ENCODE measurements around the gene ARID4A. TPM values are rescaled to one million over a fixed set of nuclear protein-coding genes. Genes with fewer than 3 reads are reported as not detected.

ARID4A gene
- total and polyA plus RNA-seq, 3 donors from 2014 or later: 3.1 to 29.3 (median 26.9) TPM

GRCh38 chr14:58305730-58306129, 7.4 kb downstream of the ARID4A start:
- no peaks in the 10 kb centered on the region for H3K4me1 ChIP-seq
- H3K36me3 ChIP-seq (ENCODE audit: low read depth, missing control alignments): no peaks in the 10 kb centered on the region
- no peak overlapping the region for H3K4me3 ChIP-seq
- H3K27ac ChIP-seq: no peak overlapping the region
- no peak for DNase-seq
- intact Hi-C loops (cut with DNase I; ENCODE audit: low total_unique reads): no loop called here
- no peak for TF ChIP-seq CTCF (IDR thresholded peaks at IDR 0.05)
- TF ChIP-seq POLR2A (IDR thresholded peaks at IDR 0.05): no peak
- 73 to 82% methylated on average over 2 of the region's 2 CpGs for WGBS, 2 donors
- H3K9me3 ChIP-seq: no peaks in the 10 kb centered on the region
- no peaks in the 10 kb centered on the region for H3K27me3 ChIP-seq

DNA sequence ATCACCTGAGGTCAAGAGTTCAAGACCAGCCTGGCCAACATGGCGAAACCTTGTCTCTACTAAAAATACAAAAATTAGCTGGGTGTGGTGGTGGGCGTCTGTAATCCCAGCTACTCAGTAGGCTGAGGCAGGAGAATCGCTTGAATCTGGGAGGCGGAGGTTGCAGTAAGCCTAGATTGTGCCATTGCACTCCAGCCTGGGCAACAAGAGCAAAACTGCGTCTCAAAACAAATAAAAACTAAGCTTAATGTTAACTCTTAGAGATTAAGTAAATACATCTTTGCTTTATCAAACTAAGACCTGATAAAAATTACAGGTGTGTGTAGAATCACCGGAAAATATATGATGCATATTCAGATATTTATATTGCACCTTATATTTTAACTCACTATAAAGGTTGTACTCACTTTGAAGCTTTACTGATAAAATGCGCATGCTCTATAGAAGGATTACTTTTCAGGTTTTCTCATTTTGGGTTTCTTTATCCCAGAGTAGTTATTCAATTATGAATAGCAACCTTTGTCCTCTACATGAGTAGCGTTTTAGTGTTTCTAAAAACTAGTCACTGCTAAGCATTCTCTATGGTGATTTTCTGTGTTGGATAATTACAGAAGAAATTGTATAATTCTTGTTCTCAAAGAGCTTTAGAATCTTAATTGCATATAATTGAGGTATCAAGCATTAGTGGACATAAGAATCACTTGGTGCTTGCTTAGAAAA, 9.4 kb downstream of the ARID4A start:
- Histone ChIP-seq H3K36me3 (ENCODE audit: low read depth, missing control alignments) (no peaks in the 10 kb centered on the region), H3K9me3 (no peaks in the 10 kb centered on the region), H3K4me3 (no peak overlapping the region), H3K27ac (no peak overlapping the region), H3K27me3 (no peaks in the 10 kb centered on the region), H3K4me1 (no peaks in the 10 kb centered on the region)
- intact Hi-C loops (cut with DNase I; ENCODE audit: low total_unique reads): no loop called here
- DNase-seq: no peak
- 88 to 90% methylated on average over 8 of the region's 8 CpGs for WGBS, 2 donors
- no peak for TF ChIP-seq POLR2A (IDR thresholded peaks at IDR 0.05)
- TF ChIP-seq CTCF (IDR thresholded peaks at IDR 0.05): no peak

DNA sequence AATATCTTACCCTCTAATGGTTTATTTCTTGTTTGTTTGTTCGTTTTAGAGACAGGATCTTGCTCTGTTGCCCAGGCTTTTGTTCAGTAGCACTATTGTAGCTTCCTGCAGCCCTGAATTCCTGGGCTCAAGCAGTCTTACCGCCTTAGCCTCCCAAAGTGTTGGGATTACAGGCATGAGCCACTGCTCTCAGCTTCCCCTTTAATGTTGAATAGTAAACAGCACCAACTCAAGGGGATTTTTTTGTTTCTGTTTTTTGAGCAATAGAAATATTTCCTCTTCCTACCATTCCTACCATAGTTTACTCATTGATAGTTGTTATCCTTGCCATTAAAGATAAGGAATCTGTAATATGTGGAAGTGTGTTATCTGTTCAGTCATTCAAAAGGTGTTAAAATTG, 10.7 kb downstream of the ARID4A start:
- TF ChIP-seq CTCF (IDR thresholded peaks at IDR 0.05) (no peak), POLR2A (IDR thresholded peaks at IDR 0.05) (no peak)
- no peak for DNase-seq
- no peaks in the 10 kb centered on the region for H3K9me3 ChIP-seq
- H3K4me3 ChIP-seq: no peak overlapping the region
- H3K36me3 ChIP-seq (ENCODE audit: low read depth, missing control alignments): no peaks in the 10 kb centered on the region
- no peaks in the 10 kb centered on the region for H3K27me3 ChIP-seq
- 88 to 89% methylated on average over 2 of the region's 2 CpGs for WGBS, 2 donors
- intact Hi-C loops (cut with DNase I; ENCODE audit: low total_unique reads): no loop called here
- no peaks in the 10 kb centered on the region for H3K4me1 ChIP-seq
- no peak overlapping the region for H3K27ac ChIP-seq

DNA sequence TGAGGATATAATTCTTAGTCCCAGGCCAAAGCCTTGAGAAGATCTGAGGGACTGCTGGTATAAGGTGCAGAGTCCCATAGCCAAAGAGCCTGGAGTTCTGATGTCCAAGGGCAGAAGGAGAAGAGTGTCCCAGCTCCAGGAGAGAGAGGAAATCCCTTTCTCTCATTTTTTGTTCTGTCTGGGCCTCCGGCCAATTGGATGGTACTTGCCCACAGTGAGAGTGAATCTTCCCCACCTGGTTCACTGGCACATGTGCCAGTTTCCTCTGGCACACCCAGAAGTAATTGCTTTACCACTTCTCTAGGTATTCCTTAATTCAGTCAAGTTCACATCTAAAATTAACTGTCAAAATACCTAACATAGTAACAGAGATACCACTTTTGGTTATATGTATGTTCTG, 15.3 kb downstream of the ARID4A start:
- intact Hi-C loops (cut with DNase I; ENCODE audit: low total_unique reads): no loop called here
- Histone ChIP-seq H3K36me3 (ENCODE audit: low read depth, missing control alignments) (no peaks in the 10 kb centered on the region), H3K9me3 (no peaks in the 10 kb centered on the region), H3K27ac (no peak overlapping the region), H3K27me3 (no peaks in the 10 kb centered on the region), H3K4me3 (no peak overlapping the region), H3K4me1 (no peaks in the 10 kb centered on the region)
- TF ChIP-seq CTCF (IDR thresholded peaks at IDR 0.05) (no peak), POLR2A (IDR thresholded peaks at IDR 0.05) (no peak)
- no peak for DNase-seq
- 79 to 97% methylated on average over 1 of the region's 1 CpG for WGBS, 2 donors

GRCh38 chr14:58315606-58316005, 17.3 kb downstream of the ARID4A start:
- Histone ChIP-seq H3K9me3 (no peaks in the 10 kb centered on the region), H3K4me3 (no peak overlapping the region), H3K27me3 (no peaks in the 10 kb centered on the region), H3K36me3 (ENCODE audit: low read depth, missing control alignments) (no peaks in the 10 kb centered on the region), H3K27ac (no peak overlapping the region), H3K4me1 (no peaks in the 10 kb centered on the region)
- no peak for TF ChIP-seq POLR2A (IDR thresholded peaks at IDR 0.05)
- TF ChIP-seq CTCF (IDR thresholded peaks at IDR 0.05): no peak
- intact Hi-C loops (cut with DNase I; ENCODE audit: low total_unique reads): no loop called here
- WGBS, 2 donors: 92 to 100% methylated on average over 1 of the region's 1 CpG
- DNase-seq: no peak
